ENCODE measurements around the gene CDH16.

CDH16 gene

GRCh38 chr16:66862023-66862520 is 56.6 kb downstream of the CDH16 start:
- no peak for DNase-seq

GRCh38 chr16:66859397-66860068 is 59.2 kb downstream of the CDH16 start:
- DNase-seq = no peak

DNA sequence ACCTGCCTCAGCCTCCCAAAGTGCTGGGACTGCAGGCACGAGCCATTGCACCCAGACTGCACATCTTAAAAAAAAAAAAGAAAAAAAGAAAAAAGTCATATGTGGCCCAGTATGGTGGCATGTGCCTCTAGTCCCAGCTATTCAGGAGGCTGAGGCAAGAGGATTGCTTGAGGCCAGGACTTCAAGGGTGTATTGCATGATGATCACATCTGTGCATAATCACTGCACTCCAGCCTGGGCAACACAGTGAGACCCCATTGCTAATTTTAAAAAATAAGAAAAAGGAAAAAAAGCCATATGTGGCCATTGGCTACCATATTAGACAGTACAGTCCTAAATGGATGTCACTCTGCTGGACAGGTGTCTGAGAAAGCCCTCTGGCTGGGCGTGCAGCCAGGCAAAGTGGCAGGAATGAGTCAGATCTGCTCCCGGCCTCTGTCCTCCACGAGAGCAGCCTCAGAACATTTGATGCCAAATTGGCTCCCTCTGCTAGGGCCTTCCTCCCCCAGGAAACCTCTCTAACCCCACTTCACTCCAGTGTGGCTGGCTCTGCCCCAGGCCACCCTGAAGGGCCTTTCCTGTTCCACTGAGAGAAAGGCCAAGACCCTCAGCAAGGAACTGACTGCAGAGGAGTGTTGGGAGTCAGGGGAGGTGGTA is 59.8 kb downstream of the CDH16 start:
- no peak for DNase-seq
